Right hindlimb (tissue), 1 donor: ENCODE data around the gene NSD1.
A peak's percentile ranks its signal among the peaks of the same experiment; 100 is the strongest.

Experiments used
- DNase-seq: peaks from one replicate; pipeline ENCODE4 v3.0.0-alpha.2; 2018

The NSD1 gene

GRCh38 chr5:177133096-177133852, at the start of gene NSD1:
Gene NSD1 (plus strand): TSS chr5:177133773. CDS start chr5:177135104, 1,331 bp downstream.
- peak; percentile 95 for DNase-seq

- DNase-seq, result no peak
Observed at GRCh38 chr5:177084175-177084574, 49.4 kb upstream of the NSD1 start.

- DNase-seq, result no peak
Observed at GRCh38 chr5:177085985-177086653, 47.5 kb upstream of the NSD1 start.

- peak; percentile 89 for DNase-seq
Observed at GRCh38 chr5:177086654-177087397, 46.7 kb upstream of the NSD1 start, which contains the start of gene FGFR4. Gene FGFR4 (plus strand): TSS chr5:177086915. CDS start chr5:177089603, 2,688 bp downstream.

GRCh38 chr5:177087398-177088005, 46.1 kb upstream of the NSD1 start:
- no peak for DNase-seq

GRCh38 chr5:177089127-177089526, 44.4 kb upstream of the NSD1 start:
- DNase-seq, result peak; percentile 30

- DNase-seq, result peak; percentile 13
Observed at GRCh38 chr5:177089825-177090641, 43.5 kb upstream of the NSD1 start.

- no peak for DNase-seq
Observed at GRCh38 chr5:177090813-177091212, 42.8 kb upstream of the NSD1 start.

GRCh38 chr5:177091232-177091631, 42.3 kb upstream of the NSD1 start:
- no peak for DNase-seq

- no peak for DNase-seq
Observed at GRCh38 chr5:177092178-177093081, 41.1 kb upstream of the NSD1 start.

- DNase-seq, result no peak
Observed at GRCh38 chr5:177093082-177093712, 40.4 kb upstream of the NSD1 start.

GRCh38 chr5:177093803-177094202, 39.8 kb upstream of the NSD1 start:
- DNase-seq, result no peak

- peak; percentile 90 for DNase-seq
Observed at GRCh38 chr5:177094224-177095087, 39.1 kb upstream of the NSD1 start.

GRCh38 chr5:177095088-177095669, 38.4 kb upstream of the NSD1 start:
- no peak for DNase-seq

GRCh38 chr5:177096162-177097015, 37.2 kb upstream of the NSD1 start:
- no peak for DNase-seq

GRCh38 chr5:177097016-177097985, 36.3 kb upstream of the NSD1 start:
- DNase-seq, result peak; percentile 33

GRCh38 chr5:177098120-177098469, 35.5 kb upstream of the NSD1 start:
- no peak for DNase-seq
